ENCODE results near the gene RCAN3. TPM values are rescaled to one million over a fixed set of nuclear protein-coding genes. Genes with fewer than 3 reads are reported as not detected.
"Not testable (repeated sequence)": the region's sequence is repeated elsewhere in the genome, so short reads cannot be mapped to it uniquely, and the experiment has no call there.

RCAN3 gene
- total RNA-seq, 1 donor: 5.1 TPM

- no peak for TF ChIP-seq CTCF (IDR thresholded peaks at IDR 0.05; ENCODE audit: insufficient read depth, low read length)
- DNase-seq (ENCODE audit: low read depth): peak; percentile 61
These were observed 38.5 kb downstream of the RCAN3 start for GRCh38 chr1:24540906-24541710.

GRCh38 chr1:24541711-24542346 lies 39.2 kb downstream of the RCAN3 start:
- TF ChIP-seq CTCF (IDR thresholded peaks at IDR 0.05; ENCODE audit: insufficient read depth, low read length): peak; percentile 47
- H3K4me3 ChIP-seq (ENCODE audit: low read depth, low read length): no peak overlapping the region
- DNase-seq (ENCODE audit: low read depth): no peak

More at GRCh38 chr1:24540906-24541710, 38.5 kb downstream of the RCAN3 start:
- H3K4me3 ChIP-seq (ENCODE audit: low read depth, low read length): no peak overlapping the region

- no peak overlapping the region for H3K4me3 ChIP-seq (ENCODE audit: low read depth, low read length)
- DNase-seq (ENCODE audit: low read depth): no peak
- TF ChIP-seq CTCF (IDR thresholded peaks at IDR 0.05; ENCODE audit: insufficient read depth, low read length): no peak
These were observed 41.6 kb downstream of the RCAN3 start for GRCh38 chr1:24544239-24544638.

GRCh38 chr1:24545662-24546061 lies 43.0 kb downstream of the RCAN3 start:
- TF ChIP-seq CTCF (IDR thresholded peaks at IDR 0.05; ENCODE audit: insufficient read depth, low read length): no peak
- DNase-seq (ENCODE audit: low read depth): no peak
- no peak overlapping the region for H3K4me3 ChIP-seq (ENCODE audit: low read depth, low read length)

GRCh38 chr1:24547195-24547594 lies 44.6 kb downstream of the RCAN3 start:
- TF ChIP-seq CTCF (IDR thresholded peaks at IDR 0.05; ENCODE audit: insufficient read depth, low read length): no peak
- H3K4me3 ChIP-seq (ENCODE audit: low read depth, low read length): no peak overlapping the region
- DNase-seq (ENCODE audit: low read depth): no peak

- no peak for TF ChIP-seq CTCF (IDR thresholded peaks at IDR 0.05; ENCODE audit: insufficient read depth, low read length)
- DNase-seq (ENCODE audit: low read depth): no peak
- no peak overlapping the region for H3K4me3 ChIP-seq (ENCODE audit: low read depth, low read length)
These were observed 45.4 kb downstream of the RCAN3 start for GRCh38 chr1:24548070-24548469.

GRCh38 chr1:24549210-24549609 lies 46.6 kb downstream of the RCAN3 start:
- not testable (repeated sequence) for DNase-seq (ENCODE audit: low read depth); H3K4me3 ChIP-seq (ENCODE audit: low read depth, low read length)

Data from fibroblast of the aortic adventitia (primary cell).